Lower leg skin (tissue), 3 donors: Measurements from ENCODE around the gene CFAP20DC.

Experiments
- CTCF ChIP-seq, 3 donors: fragments of 450-650 bp; IDR thresholded peaks; one replicate each; pipeline ENCODE4 v1.5.1; 2016; ENCODE audit warnings: antibody characterized with exemption in 3 of 3, mild to moderate bottlenecking in 3 of 3, moderate library complexity in 2 of 3
- POLR2A ChIP-seq, 2 donors: fragments of 450-650 bp; IDR thresholded peaks; one replicate each; pipeline ENCODE4 v1.6.1; 2016 to 2017; ENCODE audit warnings: antibody characterized with exemption in 2 of 2, mild to moderate bottlenecking in 1 of 2, moderate library complexity in 1 of 2

GRCh38 chr3:58962040-58962651, 87.7 kb downstream of the CFAP20DC start:
- no peak for TF ChIP-seq CTCF (IDR thresholded peaks at IDR 0.05)
- TF ChIP-seq POLR2A (IDR thresholded peaks at IDR 0.05) = no peak
